Anterior cingulate cortex (tissue), 58 donors: ENCODE data around the gene PATE4.
A peak's percentile ranks its signal among the peaks of the same experiment; 100 is the strongest.

Experiments used
- DNase-seq, 58 donors: peaks; one replicate each; lab custom pipeline; 2025; lab: John Stamatoyannopoulos, UW

Gene PATE4

DNA sequence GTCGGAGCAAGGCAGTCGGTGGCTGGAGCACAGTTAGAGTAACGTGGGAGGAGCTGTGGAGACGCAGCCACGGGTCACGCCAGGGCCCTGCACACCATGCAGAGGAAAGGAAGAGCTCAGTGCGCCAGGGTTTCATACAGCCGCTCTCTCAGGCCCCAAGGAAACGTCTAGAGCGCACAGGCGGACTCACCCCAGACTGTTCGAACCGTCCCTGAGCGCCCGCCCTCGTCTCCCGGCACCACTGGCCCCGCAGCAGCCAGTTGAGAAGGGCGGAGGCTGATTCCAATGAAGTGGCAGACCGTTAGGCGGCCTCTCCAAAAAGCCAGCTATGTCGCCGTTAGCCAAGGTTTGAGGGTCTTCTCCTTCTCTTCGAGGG lies 53.9 kb downstream of the PATE4 start:
- DNase-seq: peak in 20 of 58 donors; percentile 15 to 73 (median 58)

DNA sequence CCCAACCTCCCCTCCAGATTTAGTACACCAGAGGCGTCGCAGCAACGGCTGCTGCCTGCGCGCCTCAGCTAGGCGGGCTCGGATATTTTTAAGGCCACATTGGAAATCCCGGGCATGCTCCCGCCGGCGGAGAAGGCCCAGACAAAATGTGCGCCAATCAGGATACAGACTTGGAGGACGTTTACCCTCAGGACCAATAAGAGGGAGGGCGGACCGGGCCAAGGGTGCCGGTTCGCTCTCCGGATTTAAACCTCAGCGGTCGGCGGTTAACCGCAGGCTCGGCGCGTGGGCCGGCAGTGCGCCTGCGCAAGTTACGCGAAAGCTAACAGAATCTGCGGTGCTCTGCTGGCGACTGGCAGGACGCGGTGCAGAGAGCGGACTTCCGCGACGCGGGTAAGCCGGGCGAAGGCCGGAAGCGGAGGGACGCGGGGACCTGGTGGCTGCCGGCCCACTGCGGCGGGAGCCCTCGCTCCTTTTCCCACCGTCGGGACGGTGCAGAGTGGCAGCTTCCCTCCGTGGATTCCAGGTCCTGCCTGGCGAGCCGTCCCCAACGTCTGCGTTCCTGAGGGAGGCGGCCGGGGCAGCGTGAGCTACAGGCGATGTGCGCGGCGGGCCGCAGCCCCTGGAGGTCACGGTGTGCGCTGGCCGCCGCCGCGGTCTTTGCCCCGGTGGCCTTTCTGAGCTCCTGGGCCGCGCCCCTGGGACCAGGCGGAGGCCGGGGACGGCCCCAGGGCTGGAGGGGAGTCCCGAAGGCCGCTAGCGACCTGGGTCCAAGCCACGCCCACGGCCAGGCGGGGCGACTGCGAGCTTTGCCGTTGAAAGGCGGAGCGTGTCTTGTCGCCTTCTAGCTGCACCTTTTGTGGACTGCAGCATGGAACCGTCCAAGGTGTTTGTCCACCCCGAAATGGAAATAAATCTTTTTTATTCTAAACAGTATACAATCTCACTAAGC lies 54.5 kb downstream of the PATE4 start, which contains the start of gene HYLS1:
Gene HYLS1, plus strand, starts transcription at position 296 of the 952 bp plus-strand sequence. CDS start 11,701 bp downstream, outside the sequence.
- peak; percentile 53 to 97 (median 91) for DNase-seq
